COLO668 (cell line): Measurements from ENCODE around the gene TNS3.

ENCODE experiments used
- DNase-seq: peaks from one replicate; lab custom pipeline; 2025; ENCODE audit not compliant: unreplicated experiment; lab: John Stamatoyannopoulos, UW

TNS3 gene

GRCh38 chr7:47355684-47356083, 226.2 kb downstream of the TNS3 start:
- no peak for DNase-seq

GRCh38 chr7:47354831-47355541, 226.9 kb downstream of the TNS3 start:
- no peak for DNase-seq

GRCh38 chr7:47354071-47354470, 227.8 kb downstream of the TNS3 start:
- DNase-seq, result no peak

- DNase-seq, result no peak
These were observed 229.4 kb downstream of the TNS3 start for GRCh38 chr7:47352394-47352968.

GRCh38 chr7:47351233-47352154, 230.4 kb downstream of the TNS3 start:
- no peak for DNase-seq

- DNase-seq, result no peak
These were observed 231.5 kb downstream of the TNS3 start for GRCh38 chr7:47350425-47350824.

- DNase-seq, result no peak
These were observed 232.5 kb downstream of the TNS3 start for GRCh38 chr7:47349401-47349800.

GRCh38 chr7:47347816-47348385, 234.0 kb downstream of the TNS3 start:
- DNase-seq, result no peak

GRCh38 chr7:47347346-47347745, 234.6 kb downstream of the TNS3 start:
- no peak for DNase-seq

GRCh38 chr7:47346377-47346914, 235.5 kb downstream of the TNS3 start:
- DNase-seq, result no peak

GRCh38 chr7:47345857-47346298, 236.0 kb downstream of the TNS3 start:
- no peak for DNase-seq

- DNase-seq, result no peak
These were observed 237.5 kb downstream of the TNS3 start for GRCh38 chr7:47344171-47344955.

GRCh38 chr7:47343061-47343455, 238.9 kb downstream of the TNS3 start:
- DNase-seq, result no peak

- DNase-seq, result no peak
These were observed 239.4 kb downstream of the TNS3 start for GRCh38 chr7:47342296-47343060.

GRCh38 chr7:47340517-47340916, 241.4 kb downstream of the TNS3 start:
- DNase-seq, result no peak

- DNase-seq, result no peak
These were observed 243.9 kb downstream of the TNS3 start for GRCh38 chr7:47338026-47338425.

GRCh38 chr7:47337531-47337930, 244.4 kb downstream of the TNS3 start:
- DNase-seq, result no peak

- DNase-seq, result no peak
These were observed 245.2 kb downstream of the TNS3 start for GRCh38 chr7:47336472-47337425.
